GM12875 (cell line): Measurements from ENCODE around the gene ZACN.

Source experiments
- H3K4me3 ChIP-seq: one replicate; pipeline ENCODE4 v1.5.1; 2011; ENCODE audit warnings: low read depth, low read length, control low read depth
- TF ChIP-seq, protein P1 (sequence below): IDR thresholded peaks from 2 replicates; pipeline ENCODE4 v1.5.1; 2011; ENCODE audit warnings: low read depth, mild to moderate bottlenecking, control low read depth, inconsistent platforms, low read length, moderate library complexity, borderline replicate concordance; ENCODE audit not compliant: insufficient read depth

ZACN gene

DNA sequence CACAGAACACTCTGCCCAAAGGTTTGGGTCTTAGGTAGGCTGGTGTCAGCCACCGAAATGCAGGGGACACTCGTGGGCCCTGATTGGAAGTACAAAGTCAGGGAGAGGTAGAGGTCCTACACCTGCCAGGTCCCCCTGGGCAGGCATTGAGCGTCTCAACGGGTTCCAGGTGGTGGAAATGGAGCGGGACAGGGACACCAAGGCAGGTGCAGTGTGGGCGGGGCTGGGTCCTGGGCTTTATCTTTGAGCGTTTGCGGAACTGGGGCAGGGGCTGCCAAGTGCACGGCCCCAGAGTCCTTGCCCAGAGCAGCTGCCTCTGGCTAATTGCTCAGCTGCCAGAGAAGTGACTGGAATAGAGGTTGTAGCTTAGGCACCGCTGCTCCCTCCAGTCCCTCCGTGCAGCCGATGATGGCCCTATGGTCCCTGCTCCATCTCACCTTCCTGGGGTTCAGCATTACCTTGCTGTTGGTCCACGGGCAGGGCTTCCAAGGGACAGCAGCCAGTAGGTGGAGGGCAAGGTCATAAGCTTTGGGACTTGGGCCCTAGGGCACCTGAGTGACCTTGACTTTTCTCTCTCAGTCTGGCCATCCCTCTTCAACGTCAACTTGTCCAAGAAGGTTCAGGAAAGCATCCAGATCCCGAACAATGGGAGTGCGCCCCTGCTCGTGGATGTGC is at the start of gene ZACN:
TSS of gene ZACN (plus strand) at position 323 of the 675 bp plus-strand sequence. CDS start at position 406, 83 bp downstream.
- no peak within 1 kb of the TSS for H3K4me3 ChIP-seq
- TF ChIP-seq, protein P1, sequence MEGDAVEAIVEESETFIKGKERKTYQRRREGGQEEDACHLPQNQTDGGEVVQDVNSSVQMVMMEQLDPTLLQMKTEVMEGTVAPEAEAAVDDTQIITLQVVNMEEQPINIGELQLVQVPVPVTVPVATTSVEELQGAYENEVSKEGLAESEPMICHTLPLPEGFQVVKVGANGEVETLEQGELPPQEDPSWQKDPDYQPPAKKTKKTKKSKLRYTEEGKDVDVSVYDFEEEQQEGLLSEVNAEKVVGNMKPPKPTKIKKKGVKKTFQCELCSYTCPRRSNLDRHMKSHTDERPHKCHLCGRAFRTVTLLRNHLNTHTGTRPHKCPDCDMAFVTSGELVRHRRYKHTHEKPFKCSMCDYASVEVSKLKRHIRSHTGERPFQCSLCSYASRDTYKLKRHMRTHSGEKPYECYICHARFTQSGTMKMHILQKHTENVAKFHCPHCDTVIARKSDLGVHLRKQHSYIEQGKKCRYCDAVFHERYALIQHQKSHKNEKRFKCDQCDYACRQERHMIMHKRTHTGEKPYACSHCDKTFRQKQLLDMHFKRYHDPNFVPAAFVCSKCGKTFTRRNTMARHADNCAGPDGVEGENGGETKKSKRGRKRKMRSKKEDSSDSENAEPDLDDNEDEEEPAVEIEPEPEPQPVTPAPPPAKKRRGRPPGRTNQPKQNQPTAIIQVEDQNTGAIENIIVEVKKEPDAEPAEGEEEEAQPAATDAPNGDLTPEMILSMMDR = no peak

DNA sequence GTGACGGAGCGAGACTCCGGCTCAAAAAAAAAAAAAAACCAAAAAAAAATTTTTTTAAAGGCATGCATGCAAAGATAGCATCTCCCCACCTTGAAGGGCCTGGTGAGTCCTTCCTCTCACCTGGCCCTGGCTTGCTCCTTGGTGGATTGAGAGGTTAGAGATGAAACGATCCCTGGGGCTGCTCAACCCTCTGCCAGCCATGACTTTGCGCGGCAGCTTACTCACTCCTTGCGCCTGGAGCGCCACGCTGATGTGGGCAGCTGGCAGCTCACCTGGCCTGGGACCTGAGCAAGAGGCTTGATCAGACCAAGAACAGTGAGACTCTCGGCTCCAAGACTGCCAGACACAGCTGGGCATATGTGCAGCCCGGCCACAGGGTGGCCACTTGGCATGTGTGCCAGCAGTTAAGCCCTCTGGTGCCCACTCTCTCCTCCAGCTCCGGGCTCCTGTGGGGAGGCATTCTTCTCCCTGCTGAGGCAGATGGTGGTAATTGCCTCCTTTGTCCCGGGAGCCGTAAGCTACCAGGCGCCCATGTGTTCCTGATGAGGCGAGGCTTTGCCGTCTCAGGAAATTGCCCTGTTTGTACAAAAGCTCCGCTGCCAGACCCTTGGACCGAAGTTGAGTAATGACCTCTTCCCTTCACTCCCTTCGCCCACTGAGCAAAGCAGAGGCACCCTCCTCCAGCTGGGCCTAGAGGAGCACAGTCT is 46.8 kb upstream of the ZACN start:
- H3K4me3 ChIP-seq = no peak overlapping the region
- TF ChIP-seq, protein P1 = no peak

GRCh38 chr17:76032780-76033108 is 46.2 kb upstream of the ZACN start:
- no peak overlapping the region for H3K4me3 ChIP-seq
- TF ChIP-seq, protein P1 = no peak

DNA sequence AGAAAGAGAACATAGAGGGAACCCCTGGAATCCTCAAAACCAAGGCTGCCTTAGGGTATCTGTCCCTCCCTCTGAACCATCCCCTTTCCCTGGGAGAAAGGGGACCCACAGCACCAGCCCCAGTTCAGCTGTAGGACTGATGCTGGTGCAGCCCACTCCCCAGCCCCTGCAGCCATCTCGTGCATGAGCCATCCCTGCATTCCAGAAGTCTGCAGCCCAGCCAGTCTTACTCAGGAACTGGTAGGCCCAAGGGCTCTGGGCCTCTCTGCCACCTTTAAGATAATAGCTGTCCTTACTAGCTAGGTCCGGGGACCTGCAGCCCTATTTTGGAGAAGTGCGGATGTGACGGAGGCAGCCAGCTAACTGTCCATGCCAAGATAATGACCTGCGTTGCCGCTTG is 45.8 kb upstream of the ZACN start:
- no peak overlapping the region for H3K4me3 ChIP-seq
- TF ChIP-seq, protein P1 = no peak

DNA sequence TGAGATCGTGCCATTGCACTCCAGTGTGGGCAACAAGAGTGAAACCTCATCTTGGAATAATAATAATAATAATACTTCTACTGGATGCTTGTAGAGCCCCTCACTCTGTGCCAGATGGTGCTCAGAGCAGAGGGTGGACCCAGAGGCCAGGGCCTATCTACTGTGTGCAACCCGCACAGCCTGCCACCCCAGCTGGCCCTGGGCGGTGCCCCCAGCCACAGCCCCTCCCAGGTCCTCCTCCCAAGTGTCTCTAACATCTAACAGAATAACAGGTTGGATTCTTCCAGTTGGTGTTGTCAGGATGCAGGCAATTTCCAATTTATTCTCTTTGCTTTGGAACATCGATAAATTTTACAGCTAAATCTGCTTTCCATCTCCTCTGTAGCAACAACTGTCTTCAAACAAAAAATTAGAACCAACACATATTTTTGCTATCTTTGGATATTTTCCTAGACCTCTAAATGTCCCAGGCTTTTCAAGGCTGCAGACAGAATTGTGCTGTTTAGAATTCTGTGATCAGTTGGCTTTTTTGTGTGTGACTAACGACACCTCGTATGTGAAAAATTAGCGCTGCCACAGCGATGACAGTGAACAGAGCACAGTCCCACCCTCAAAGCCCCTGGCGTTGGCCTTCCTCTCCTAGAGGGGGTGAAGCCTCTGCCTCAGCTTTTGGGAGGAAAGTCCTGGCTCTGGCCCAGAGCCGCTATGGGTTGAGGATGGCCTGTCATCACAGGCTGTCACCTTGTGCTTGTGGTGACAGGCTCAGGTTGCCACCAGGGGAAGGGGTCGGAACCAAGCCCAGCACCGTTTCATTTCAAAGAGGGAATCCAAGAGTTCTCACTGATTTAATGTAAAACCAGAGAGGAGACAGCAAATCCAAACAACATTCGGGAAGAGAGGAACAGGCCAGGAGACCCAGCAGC is 44.3 kb upstream of the ZACN start:
- TF ChIP-seq, protein P1 = no peak

GRCh38 chr17:76036497-76037261 is 42.3 kb upstream of the ZACN start:
- TF ChIP-seq, protein P1 = no peak
- no peak overlapping the region for H3K4me3 ChIP-seq

More for the DNA sequence above, 44.3 kb upstream of the ZACN start:
- no peak overlapping the region for H3K4me3 ChIP-seq
